Lower lobe of right lung (tissue), 2 donors: ENCODE data around the gene RNF10. TPM values are rescaled to one million over a fixed set of nuclear protein-coding genes. Genes with fewer than 3 reads are reported as not detected.

Experiments
- ATAC-seq, 2 donors: fragments of 200-7000 bp; cut with Tn5 transposase; one replicate each; pipeline ENCODE4 v1.9.1; 2020 to 2022; ENCODE audit warnings: mild to moderate bottlenecking in 2 of 2, moderate library complexity in 2 of 2
- DNase-seq: peaks from one replicate; pipeline ENCODE4 v3.0.0-alpha.2; 2020
- H3K27ac ChIP-seq: fragments of 200-600 bp; one replicate; pipeline ENCODE4 v1.8.0; 2022
- H3K27me3 ChIP-seq: fragments of 200-600 bp; one replicate; pipeline ENCODE4 v1.8.0; 2022; ENCODE audit warnings: low read depth
- H3K36me3 ChIP-seq: fragments of 200-600 bp; one replicate; pipeline ENCODE4 v1.8.0; 2022; ENCODE audit warnings: mild to moderate bottlenecking
- H3K4me1 ChIP-seq: fragments of 200-600 bp; one replicate; pipeline ENCODE4 v1.8.0; 2022
- H3K4me3 ChIP-seq: fragments of 200-600 bp; one replicate; pipeline ENCODE4 v1.8.0; 2022; ENCODE audit warnings: mild to moderate bottlenecking
- H3K9me3 ChIP-seq: fragments of 200-600 bp; one replicate; pipeline ENCODE4 v1.8.0; 2022
- CTCF ChIP-seq: fragments of 200-600 bp; IDR thresholded peaks from one replicate; pipeline ENCODE4 v1.8.0; 2022; ENCODE audit warnings: antibody characterized with exemption, mild to moderate bottlenecking
- intact Hi-C: fragments of 100-400 bp; cut with DNase I; formaldehyde crosslinking; loops from one replicate; pipeline ENCODE4 v1.11.0; 2022
- total RNA-seq: library from RNA; stranded (reverse); fragmentation: NEBNext Ultra II Directional; extraction: Animal tissue kit (Norgen Biotek cat#: 25700); gene quantifications from one replicate; pipeline ENCODE4 v1.2.1, GENCODE V29; 2021
- donor health status: DM: no; HTN: yes; CAD: no; lungs with severe emphysema.

Gene RNF10
- total RNA-seq, 1 donor from 2014 or later, result 175 TPM

DNA sequence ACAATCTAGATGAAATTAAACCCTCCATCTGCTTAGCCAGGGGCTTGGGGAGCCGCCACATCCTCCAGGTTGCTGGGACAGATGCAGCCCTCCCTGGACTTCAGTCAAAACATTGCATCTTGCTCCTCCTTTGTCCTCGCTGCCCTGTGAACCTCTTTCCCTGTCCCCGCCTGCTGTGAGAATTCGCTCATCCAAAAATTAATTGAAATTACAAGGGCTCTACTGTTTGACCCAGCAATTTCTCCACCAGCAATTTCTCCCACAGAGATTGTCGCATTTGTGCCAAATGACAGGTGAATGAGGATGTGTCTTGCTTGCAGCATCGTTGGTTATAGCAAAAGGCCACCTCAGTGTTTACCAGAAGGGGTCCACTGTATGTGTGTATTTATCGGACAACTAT is 52.0 kb downstream of the RNF10 start:
- Histone ChIP-seq H3K27me3 (no peaks in the 10 kb centered on the region), H3K27ac (no peak overlapping the region), H3K36me3 (no peaks in the 10 kb centered on the region), H3K4me3 (no peak overlapping the region), H3K4me1 (peaks cover 27% of the 10 kb centered on the region), H3K9me3 (no peaks in the 10 kb centered on the region)
- no peak for TF ChIP-seq CTCF
- no peak for DNase-seq
- no peak for ATAC-seq
- intact Hi-C loops, result loop anchor here (10.0 kb wide), 1 partner anchor 129 kb away; the partner anchor contains the start of gene UNC119B

- H3K27ac ChIP-seq, result no peak overlapping the region
- H3K4me3 ChIP-seq, result no peak overlapping the region
- H3K4me1 ChIP-seq, result peaks cover 24% of the 10 kb centered on the region
- DNase-seq (no peak), ATAC-seq (no peak)
- H3K27me3 ChIP-seq, result no peaks in the 10 kb centered on the region
- intact Hi-C loops, result loop anchor here (10.0 kb wide), 1 partner anchor 128 kb away; the partner anchor contains the start of gene UNC119B
- H3K36me3 ChIP-seq, result no peaks in the 10 kb centered on the region
- no peak for TF ChIP-seq CTCF
- no peaks in the 10 kb centered on the region for H3K9me3 ChIP-seq
Measured at GRCh38 chr12:120586860-120587259, 52.7 kb downstream of the RNF10 start.

- Histone ChIP-seq H3K27ac (no peak overlapping the region), H3K36me3 (no peaks in the 10 kb centered on the region), H3K9me3 (no peaks in the 10 kb centered on the region), H3K4me1 (peaks cover 15% of the 10 kb centered on the region), H3K27me3 (no peaks in the 10 kb centered on the region), H3K4me3 (no peak overlapping the region)
- TF ChIP-seq CTCF, result no peak
- no peak for DNase-seq
- intact Hi-C loops, result loop anchor here (10.0 kb wide), 1 partner anchor 126 kb away; the partner anchor contains the start of gene UNC119B
- ATAC-seq, result no peak
Measured at GRCh38 chr12:120588371-120588770, 54.2 kb downstream of the RNF10 start.

DNA sequence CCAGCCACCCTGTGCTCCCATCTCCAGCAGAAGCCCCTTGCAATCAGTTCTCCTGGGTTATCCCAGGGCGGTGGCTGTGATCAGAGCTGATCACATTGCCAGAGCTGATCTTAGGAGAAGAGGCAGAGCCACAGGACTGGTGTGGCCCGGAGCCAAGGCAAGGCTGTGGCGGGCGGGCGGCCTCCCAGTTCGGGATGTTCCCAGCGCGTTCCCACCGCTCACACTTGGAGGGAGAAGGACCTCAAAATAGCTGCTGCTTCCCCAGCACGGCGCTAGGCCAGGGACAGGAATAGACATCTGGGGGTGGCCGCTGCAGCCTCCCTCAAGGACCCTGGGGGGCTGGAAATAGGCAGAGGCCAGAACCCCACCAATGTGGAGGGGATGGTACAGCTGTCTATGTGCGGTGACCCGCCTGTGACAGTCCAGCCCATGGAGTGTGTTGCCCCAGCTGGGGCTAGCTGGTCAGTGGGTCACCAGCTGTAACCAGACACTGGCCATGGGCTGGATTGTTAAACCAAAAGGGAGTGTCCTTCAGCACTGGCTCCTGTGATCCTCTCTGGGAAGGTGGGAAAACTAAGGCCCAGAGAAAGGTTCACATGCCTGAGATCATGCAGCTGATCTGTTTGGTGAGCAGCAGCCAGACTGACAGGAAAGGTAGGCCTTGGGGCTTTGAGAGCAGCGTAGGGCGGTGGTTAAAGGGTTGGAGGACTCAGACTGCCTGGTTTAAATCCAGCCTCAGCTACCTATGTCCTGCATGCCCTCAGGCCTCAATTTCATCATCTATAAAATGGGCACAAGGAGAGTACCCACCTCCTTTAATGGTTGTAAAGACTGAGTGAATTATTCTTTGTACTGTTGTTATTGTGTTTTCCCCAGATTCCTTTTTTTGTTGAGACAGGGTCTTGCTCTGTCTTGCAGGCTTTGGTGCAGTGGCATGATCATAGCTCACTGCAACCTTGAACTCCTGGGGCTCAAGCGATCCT is 55.1 kb downstream of the RNF10 start:
- H3K27ac ChIP-seq, result no peak overlapping the region
- no peak for DNase-seq
- no peaks in the 10 kb centered on the region for H3K36me3 ChIP-seq
- no peak overlapping the region for H3K4me3 ChIP-seq
- no peak for TF ChIP-seq CTCF
- intact Hi-C loops, result loop anchor here (10.0 kb wide), 1 partner anchor 126 kb away; the partner anchor contains the start of gene UNC119B
- no peaks in the 10 kb centered on the region for H3K9me3 ChIP-seq
- peaks cover 6% of the 10 kb centered on the region for H3K4me1 ChIP-seq
- no peak for ATAC-seq
- no peaks in the 10 kb centered on the region for H3K27me3 ChIP-seq

- H3K27ac ChIP-seq, result no peak overlapping the region
- no peak for DNase-seq
Measured at GRCh38 chr12:120590741-120591407, 56.7 kb downstream of the RNF10 start.

More at GRCh38 chr12:120590741-120591407, 56.7 kb downstream of the RNF10 start:
- ATAC-seq, result no peak
- H3K27me3 ChIP-seq, result no peaks in the 10 kb centered on the region
- H3K9me3 ChIP-seq, result no peaks in the 10 kb centered on the region
- no peak overlapping the region for H3K4me3 ChIP-seq
- TF ChIP-seq CTCF, result no peak
- H3K4me1 ChIP-seq, result no peaks in the 10 kb centered on the region
- intact Hi-C loops, result no loop called here
- no peaks in the 10 kb centered on the region for H3K36me3 ChIP-seq
